WI38 (cell line): ENCODE measurements around the gene MRPS12.

Source experiments
- H3K4me3 ChIP-seq: 2 replicates; pipeline ENCODE4 v1.5.1; 2011; ENCODE audit warnings: low read depth, mild to moderate bottlenecking, control low read depth, low read length
- TF ChIP-seq, protein P1 (sequence below): IDR thresholded peaks from 2 replicates; pipeline ENCODE4 v1.5.1; 2012; ENCODE audit warnings: low read depth, mild to moderate bottlenecking, control low read depth, low read length

MRPS12 gene

DNA sequence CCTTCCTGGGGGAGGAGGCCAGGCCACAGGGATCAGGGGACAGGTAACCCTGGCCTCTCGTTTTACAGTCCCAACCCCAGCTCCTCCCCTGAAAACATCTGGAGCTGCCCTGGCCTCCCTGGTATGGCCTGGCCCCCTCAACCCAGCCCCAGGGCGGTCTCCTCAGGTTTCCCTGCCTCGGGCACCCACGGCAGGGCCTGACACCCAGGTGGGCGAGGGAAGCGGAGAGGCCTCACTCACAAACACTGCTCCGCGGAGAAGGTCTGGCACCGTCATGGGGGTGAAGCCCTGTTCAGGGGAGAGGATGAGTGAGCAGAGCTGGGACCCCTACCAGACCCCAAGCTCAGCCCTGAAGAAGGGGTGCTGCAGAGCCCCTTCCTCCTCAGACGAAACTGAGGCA lies 12.2 kb upstream of the MRPS12 start:
- no peak overlapping the region for H3K4me3 ChIP-seq
- TF ChIP-seq, protein P1, sequence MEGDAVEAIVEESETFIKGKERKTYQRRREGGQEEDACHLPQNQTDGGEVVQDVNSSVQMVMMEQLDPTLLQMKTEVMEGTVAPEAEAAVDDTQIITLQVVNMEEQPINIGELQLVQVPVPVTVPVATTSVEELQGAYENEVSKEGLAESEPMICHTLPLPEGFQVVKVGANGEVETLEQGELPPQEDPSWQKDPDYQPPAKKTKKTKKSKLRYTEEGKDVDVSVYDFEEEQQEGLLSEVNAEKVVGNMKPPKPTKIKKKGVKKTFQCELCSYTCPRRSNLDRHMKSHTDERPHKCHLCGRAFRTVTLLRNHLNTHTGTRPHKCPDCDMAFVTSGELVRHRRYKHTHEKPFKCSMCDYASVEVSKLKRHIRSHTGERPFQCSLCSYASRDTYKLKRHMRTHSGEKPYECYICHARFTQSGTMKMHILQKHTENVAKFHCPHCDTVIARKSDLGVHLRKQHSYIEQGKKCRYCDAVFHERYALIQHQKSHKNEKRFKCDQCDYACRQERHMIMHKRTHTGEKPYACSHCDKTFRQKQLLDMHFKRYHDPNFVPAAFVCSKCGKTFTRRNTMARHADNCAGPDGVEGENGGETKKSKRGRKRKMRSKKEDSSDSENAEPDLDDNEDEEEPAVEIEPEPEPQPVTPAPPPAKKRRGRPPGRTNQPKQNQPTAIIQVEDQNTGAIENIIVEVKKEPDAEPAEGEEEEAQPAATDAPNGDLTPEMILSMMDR, result no peak

DNA sequence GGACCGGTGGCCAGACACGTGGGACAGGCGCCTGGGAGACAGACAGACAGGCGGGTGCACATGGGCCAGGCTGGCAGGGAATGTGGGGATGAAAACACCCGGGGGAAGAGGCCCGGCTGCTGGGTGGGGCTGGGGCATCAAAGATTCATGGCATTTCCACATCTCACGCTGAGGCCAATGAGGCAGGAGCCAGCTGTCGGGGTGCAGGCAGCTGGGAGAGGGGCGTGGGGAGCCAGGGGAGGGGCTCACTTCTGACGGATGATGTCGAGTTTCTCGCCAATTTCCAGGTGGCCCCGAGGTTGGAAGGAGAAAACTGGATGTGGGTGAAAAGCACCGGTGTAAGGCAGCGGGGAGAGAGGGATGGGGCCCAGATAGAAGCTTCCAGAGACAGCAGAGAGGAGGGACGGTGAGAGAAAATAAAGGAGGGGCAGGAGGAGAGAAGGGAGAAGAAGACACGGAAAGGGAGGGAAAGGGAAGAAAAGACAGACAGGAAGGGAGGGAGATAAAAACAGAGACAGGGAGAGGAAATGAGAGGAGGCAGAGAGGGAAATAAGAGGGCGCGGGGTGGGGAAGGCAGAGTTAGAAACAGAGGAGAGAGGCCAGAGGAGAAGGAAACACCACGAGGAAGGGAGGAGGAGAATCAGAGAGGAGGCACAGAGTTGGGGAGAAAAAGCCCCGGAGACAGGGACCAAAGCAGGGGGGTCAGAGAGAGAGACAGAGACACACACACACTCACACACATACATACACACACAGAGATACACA lies 10.7 kb upstream of the MRPS12 start:
- TF ChIP-seq, protein P1, result no peak
- H3K4me3 ChIP-seq, result no peak overlapping the region

DNA sequence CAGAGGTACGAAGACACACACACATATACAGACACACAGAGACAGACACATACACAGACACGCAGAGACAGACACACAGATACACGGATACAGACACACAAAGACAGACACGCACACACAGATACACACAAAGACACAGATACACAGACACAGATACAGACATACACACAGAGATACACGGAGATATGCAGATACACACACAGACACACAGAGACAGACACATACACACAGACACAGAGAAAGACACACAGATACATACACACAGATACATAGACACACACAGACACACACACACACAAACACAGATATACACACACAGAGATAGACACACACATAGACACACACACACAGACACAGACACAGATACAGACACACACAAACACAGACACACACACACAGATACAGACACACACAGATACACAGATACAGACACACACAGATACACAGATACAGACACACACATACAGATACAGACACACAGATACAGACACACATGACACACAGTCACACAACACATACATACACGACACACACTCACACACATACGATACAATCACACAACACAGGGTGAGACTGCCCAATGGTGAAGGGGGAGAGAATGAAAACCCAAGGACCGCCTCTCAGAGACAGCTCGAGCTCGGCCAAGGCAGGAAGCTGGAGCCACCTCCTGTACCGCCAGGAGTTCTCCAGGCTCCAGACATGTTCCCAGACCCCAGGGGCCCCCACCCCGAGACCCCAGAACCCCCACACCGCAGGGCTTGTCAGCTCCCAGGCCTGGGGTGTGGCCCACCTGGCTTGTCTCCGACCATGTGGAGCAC lies 9.9 kb upstream of the MRPS12 start:
- no peak overlapping the region for H3K4me3 ChIP-seq
- TF ChIP-seq, protein P1, result no peak

DNA sequence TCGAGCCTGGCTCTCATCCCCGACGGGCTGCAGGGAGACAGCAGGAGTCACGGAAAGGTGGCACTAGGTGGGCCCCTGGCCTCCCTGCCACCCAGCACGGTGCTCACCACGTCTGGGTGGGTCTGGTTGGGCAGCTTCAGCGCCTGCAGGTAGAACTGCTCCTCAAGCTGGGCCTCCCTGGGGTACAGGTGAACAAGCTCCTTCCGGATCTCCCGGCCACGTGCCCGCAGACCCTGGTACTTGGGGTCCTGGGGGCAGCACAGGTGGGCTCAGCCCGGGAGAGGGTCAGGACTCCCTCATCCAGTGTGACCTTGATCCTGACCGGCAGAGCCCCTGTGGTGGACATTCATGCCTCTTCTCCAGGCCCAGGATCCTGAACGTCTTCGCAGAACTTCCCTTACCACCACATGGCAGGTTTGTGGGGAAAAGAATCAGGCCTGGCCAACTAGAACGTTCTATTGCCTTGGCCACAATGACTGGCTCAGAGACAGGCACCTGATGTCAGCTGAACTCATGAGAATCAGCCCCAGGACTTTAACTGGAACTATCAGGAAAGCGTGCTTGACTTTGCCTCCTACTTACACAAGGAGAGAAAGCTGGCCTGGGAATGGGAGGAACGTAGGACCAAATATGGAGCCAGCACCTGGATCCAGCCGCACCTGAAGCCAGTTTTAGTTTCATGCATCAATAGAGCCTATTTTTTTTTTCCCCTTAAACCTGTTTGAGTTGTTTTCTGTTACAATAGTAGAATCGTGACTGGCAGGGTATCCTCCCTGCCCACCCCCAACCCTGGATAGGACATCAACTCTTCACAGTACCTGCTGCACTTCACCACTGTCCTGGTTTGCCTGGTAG lies 9.1 kb upstream of the MRPS12 start:
- H3K4me3 ChIP-seq, result no peak overlapping the region
- TF ChIP-seq, protein P1, result no peak

DNA sequence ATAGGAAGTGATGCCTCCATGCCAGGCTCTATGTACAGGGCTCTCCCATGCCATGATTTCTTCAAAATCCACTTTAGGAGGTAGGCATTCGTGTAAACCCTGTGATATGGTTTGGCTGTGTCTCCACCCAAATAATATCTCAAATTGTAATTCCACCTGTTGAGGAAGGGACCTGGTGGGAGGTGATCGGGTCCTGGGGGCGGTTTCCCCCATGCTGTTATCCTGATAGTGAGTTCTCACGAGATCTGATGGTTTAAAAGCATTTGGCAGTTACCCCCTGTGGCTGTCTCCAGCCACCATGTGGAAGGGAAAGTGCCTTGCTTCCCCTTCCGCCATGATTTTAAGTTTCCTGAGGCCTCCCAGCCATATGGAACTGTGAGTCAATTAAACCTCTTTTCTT lies 8.3 kb upstream of the MRPS12 start:
- TF ChIP-seq, protein P1, result no peak
- no peak overlapping the region for H3K4me3 ChIP-seq

DNA sequence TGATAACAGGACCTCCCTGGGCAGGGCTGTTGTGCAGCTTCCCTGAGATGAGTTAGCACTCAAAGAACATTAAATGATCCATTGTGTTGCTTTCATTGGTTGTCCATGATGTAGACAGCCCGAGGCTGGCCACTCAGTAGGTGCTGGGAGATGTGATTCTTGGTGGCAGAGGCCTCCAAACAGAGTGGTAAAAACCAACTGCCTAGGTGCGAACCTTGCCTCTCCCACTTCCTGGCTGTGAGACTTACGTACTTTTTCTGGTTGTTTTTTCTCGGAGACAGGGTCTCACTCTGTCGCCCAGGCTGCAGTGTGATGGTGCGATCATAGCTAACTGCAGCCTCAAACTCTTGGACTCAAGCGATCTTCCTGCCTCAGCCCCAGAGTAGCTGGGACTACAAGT lies 6.4 kb upstream of the MRPS12 start:
- TF ChIP-seq, protein P1, result no peak

More for the DNA sequence above, 6.4 kb upstream of the MRPS12 start:
- no peak overlapping the region for H3K4me3 ChIP-seq
